Osteoblast (primary cell): ENCODE results near the gene NRCAM. TPM values are rescaled to one million over a fixed set of nuclear protein-coding genes. Genes with fewer than 3 reads are reported as not detected.

Experiments
- DNase-seq: peaks from one replicate; pipeline ENCODE4 v3.0.0; 2011; ENCODE audit warnings: low spot score, mixed read lengths; ENCODE audit not compliant: insufficient read length; ENCODE audit errors: missing footprints
- H2AFZ ChIP-seq: 2 replicates; pipeline ENCODE4 v1.6.0; 2011; ENCODE audit warnings: mild to moderate bottlenecking, low read length
- H3K27ac ChIP-seq: 2 replicates; pipeline ENCODE4 v1.5.1; 2011; ENCODE audit warnings: mild to moderate bottlenecking, low read depth, low read length, moderate library complexity
- H3K27me3 ChIP-seq: 2 replicates; pipeline ENCODE4 v1.6.0; 2012; ENCODE audit warnings: mild to moderate bottlenecking, control low read depth, inconsistent platforms, low read length, moderate library complexity; ENCODE audit not compliant: insufficient read depth
- H3K36me3 ChIP-seq: 2 replicates; pipeline ENCODE4 v1.5.1; 2011; ENCODE audit warnings: mild to moderate bottlenecking, low read length, control low read depth, moderate library complexity; ENCODE audit not compliant: insufficient read depth
- H3K4me1 ChIP-seq: 2 replicates; pipeline ENCODE4 v1.5.1; 2011; ENCODE audit warnings: mild to moderate bottlenecking, low read length, control low read depth, moderate library complexity; ENCODE audit not compliant: insufficient read depth
- H3K4me2 ChIP-seq: 2 replicates; pipeline ENCODE4 v1.6.0; 2011; ENCODE audit warnings: mild to moderate bottlenecking, low read length; ENCODE audit not compliant: insufficient read depth
- H3K4me3 ChIP-seq: fragments of 200-600 bp; sonication (generic); 3 replicates; pipeline ENCODE4 v1.5.1; 2012; ENCODE audit warnings: mild to moderate bottlenecking, low read length, inconsistent platforms; ENCODE audit not compliant: insufficient read depth
- H3K79me2 ChIP-seq: 2 replicates; pipeline ENCODE4 v1.6.0; 2012; ENCODE audit warnings: mild to moderate bottlenecking, low read length, control low read depth, inconsistent platforms; ENCODE audit not compliant: insufficient read depth
- H3K9me3 ChIP-seq: 2 replicates; pipeline ENCODE4 v1.5.1; 2011; ENCODE audit warnings: low read depth, low read length, control low read depth
- H4K20me1 ChIP-seq: 2 replicates; pipeline ENCODE4 v1.6.0; 2012; ENCODE audit warnings: mild to moderate bottlenecking, low read length, control low read depth; ENCODE audit not compliant: insufficient read depth
- total RNA-seq: library from RNA; depleted of rRNA; stranded (reverse); fragments of >200 nt; gene quantifications from 2 replicates; pipeline ENCODE4 v1.2.3, GENCODE V29; 2012
- TF ChIP-seq, protein P1 (sequence below): IDR thresholded peaks from 2 replicates; pipeline ENCODE4 v1.5.1; 2011; ENCODE audit warnings: mild to moderate bottlenecking, low read depth, low read length, moderate library complexity; ENCODE audit errors: extremely low read depth

The NRCAM gene
- total RNA-seq, 1 donor: 2.2 TPM

DNA sequence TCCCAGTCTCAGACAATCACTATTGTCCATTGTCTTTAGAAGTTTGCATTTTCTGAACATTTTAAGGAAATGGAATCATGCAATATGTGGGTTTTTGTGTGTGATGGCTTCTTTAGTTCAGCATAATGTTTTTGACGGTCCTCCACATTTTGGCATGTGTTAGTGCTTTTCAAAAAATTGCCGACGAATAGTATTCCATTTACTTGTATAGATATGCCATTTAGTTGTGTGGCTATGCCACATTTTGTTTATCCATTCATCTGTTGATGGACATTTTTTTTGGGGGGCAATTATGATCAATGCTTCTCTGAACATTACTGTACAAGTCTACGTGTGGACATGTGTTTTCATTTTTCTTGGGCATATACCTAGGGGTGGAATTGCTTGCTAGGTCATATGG lies 314.1 kb downstream of the NRCAM start:
- H3K79me2 ChIP-seq: no peaks in the 10 kb centered on the region
- no peaks in the 10 kb centered on the region for H3K36me3 ChIP-seq
- no peak overlapping the region for H3K4me3 ChIP-seq
- no peaks in the 10 kb centered on the region for H4K20me1 ChIP-seq
- no peak overlapping the region for H2AFZ ChIP-seq
- H3K27me3 ChIP-seq: peaks cover 7% of the 10 kb centered on the region
- no peak overlapping the region for H3K4me2 ChIP-seq
- no peak overlapping the region for H3K27ac ChIP-seq
- H3K4me1 ChIP-seq: peaks cover 3% of the 10 kb centered on the region
- no peak for DNase-seq
- TF ChIP-seq, protein P1, sequence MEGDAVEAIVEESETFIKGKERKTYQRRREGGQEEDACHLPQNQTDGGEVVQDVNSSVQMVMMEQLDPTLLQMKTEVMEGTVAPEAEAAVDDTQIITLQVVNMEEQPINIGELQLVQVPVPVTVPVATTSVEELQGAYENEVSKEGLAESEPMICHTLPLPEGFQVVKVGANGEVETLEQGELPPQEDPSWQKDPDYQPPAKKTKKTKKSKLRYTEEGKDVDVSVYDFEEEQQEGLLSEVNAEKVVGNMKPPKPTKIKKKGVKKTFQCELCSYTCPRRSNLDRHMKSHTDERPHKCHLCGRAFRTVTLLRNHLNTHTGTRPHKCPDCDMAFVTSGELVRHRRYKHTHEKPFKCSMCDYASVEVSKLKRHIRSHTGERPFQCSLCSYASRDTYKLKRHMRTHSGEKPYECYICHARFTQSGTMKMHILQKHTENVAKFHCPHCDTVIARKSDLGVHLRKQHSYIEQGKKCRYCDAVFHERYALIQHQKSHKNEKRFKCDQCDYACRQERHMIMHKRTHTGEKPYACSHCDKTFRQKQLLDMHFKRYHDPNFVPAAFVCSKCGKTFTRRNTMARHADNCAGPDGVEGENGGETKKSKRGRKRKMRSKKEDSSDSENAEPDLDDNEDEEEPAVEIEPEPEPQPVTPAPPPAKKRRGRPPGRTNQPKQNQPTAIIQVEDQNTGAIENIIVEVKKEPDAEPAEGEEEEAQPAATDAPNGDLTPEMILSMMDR: no peak
- no peaks in the 10 kb centered on the region for H3K9me3 ChIP-seq

DNA sequence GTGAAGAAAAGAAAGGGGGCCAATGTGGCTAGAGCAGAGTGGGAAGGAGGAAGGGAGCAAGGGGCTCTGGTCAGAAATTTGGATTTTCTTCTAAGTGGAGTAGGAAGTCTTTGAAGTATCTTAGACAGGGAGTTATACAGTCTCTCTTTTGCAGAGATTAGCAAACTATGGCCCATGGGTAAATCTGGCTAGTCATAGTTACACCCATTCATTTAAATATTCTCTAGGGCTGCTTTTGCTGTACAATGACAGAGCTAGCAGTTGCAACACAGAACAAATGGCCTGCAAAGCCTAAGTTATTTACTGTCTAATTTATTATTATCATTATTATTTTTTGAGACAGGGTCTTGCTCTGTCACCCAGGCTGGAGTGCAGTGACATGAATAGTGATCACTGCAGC lies 315.6 kb downstream of the NRCAM start:
- H3K27ac ChIP-seq: no peak overlapping the region
- H3K9me3 ChIP-seq: no peaks in the 10 kb centered on the region
- DNase-seq: no peak
- no peaks in the 10 kb centered on the region for H3K36me3 ChIP-seq
- no peak overlapping the region for H2AFZ ChIP-seq
- TF ChIP-seq, protein P1: no peak
- no peak overlapping the region for H3K4me3 ChIP-seq
- H3K4me2 ChIP-seq: no peak overlapping the region
- no peaks in the 10 kb centered on the region for H3K4me1 ChIP-seq
- no peaks in the 10 kb centered on the region for H4K20me1 ChIP-seq
- peaks cover 7% of the 10 kb centered on the region for H3K27me3 ChIP-seq
- no peaks in the 10 kb centered on the region for H3K79me2 ChIP-seq

DNA sequence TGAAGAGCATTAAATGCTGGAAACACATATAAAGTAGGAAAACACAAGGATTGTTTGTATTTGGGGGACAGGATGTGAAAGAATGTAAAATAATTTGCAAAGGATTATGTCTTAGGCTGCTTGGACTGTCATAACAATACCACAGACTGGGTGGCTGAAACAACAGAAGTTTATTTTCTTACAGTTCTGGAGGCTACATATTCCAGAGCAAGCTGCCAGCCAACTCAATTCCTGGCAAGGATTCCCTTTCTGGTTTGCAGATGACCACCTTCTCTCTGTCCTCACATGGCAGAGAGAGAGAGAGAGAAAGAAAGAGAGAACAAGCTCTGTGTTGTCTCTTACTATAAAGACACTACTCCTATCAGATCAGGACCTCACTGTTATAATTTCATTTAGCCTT lies 317.3 kb downstream of the NRCAM start:
- DNase-seq: no peak
- TF ChIP-seq, protein P1: no peak

DNA sequence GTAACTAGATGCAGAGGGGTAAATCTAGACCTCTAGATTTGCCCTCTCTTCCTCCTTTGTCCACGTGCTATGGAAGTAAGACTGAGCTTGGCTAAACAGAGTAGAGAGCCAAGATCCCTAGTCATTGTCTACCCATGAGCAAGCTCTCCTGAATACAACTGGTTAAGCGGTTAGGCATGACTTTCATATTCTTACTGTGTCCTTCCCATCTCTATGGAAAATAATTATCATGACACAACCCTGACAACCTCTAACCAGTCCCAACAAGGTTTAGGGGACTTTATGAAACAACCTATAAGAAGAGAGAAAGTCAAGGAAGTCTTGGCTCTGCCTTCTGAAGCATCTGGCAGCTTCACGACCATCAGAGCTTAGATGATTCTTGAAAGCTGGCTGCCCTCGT lies 318.2 kb downstream of the NRCAM start:
- no peak overlapping the region for H3K4me3 ChIP-seq
- TF ChIP-seq, protein P1: no peak
- no peak for DNase-seq

More for the DNA sequence above, 317.3 kb downstream of the NRCAM start:
- H4K20me1 ChIP-seq: no peaks in the 10 kb centered on the region
- H3K79me2 ChIP-seq: no peaks in the 10 kb centered on the region
- H3K9me3 ChIP-seq: no peaks in the 10 kb centered on the region
- H2AFZ ChIP-seq: no peak overlapping the region
- H3K4me3 ChIP-seq: no peak overlapping the region
- no peak overlapping the region for H3K27ac ChIP-seq
- H3K4me1 ChIP-seq: no peaks in the 10 kb centered on the region
- H3K4me2 ChIP-seq: no peak overlapping the region
- no peaks in the 10 kb centered on the region for H3K36me3 ChIP-seq
- H3K27me3 ChIP-seq: peaks cover 7% of the 10 kb centered on the region

More for the DNA sequence above, 318.2 kb downstream of the NRCAM start:
- Histone ChIP-seq H3K79me2 (no peaks in the 10 kb centered on the region), H3K36me3 (no peaks in the 10 kb centered on the region), H4K20me1 (no peaks in the 10 kb centered on the region), H3K27ac (no peak overlapping the region), H3K9me3 (no peaks in the 10 kb centered on the region), H2AFZ (no peak overlapping the region), H3K4me2 (no peak overlapping the region), H3K27me3 (peaks cover 7% of the 10 kb centered on the region), H3K4me1 (no peaks in the 10 kb centered on the region)
